ENCODE results near the gene VENTX. TPM values are rescaled to one million over a fixed set of nuclear protein-coding genes. Genes with fewer than 3 reads are reported as not detected.

Gene VENTX
- total RNA-seq, 1 donor from 2014 or later: not detected

DNA sequence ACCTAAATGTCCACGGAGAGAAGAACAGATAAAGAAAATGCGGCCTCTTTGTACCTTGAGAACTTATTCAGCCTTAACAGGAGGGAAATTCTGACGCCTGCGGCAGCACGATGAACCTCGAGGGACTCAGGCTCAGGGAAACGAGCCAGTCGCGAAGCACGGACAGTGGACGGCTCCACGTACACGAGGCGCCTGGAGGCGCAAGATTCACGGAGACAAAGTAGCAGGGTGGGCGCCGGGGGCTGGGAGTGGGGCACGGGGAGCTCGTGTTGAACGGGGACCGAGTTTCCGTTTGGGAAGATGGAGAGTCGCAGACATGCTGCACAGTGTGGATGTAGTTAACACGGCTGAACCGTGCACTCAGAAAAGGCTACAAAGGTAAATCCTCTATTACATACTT, 20.9 kb upstream of the VENTX start:
- no peak overlapping the region for H3K27ac ChIP-seq
- H3K4me2 ChIP-seq: no peak overlapping the region
- H2AFZ ChIP-seq (replicated peaks): no peak overlapping the region
- peaks cover 6% of the 10 kb centered on the region for H3F3A ChIP-seq (ENCODE audit: low read depth)
- H3K9me3 ChIP-seq (ENCODE audit: low read depth): no peaks in the 10 kb centered on the region
- Mint-ChIP-seq H3K4me1 (peaks cover 3% of the 10 kb centered on the region), H3K36me3 (no peaks in the 10 kb centered on the region), H3K27ac (no peak overlapping the region), H3K9me3 (peaks cover 3% of the 10 kb centered on the region), H3K4me3 (no peak overlapping the region), H3K27me3 (ENCODE audit: insufficient read depth, low read depth) (peaks cover 22% of the 10 kb centered on the region)
- DNase-seq (ENCODE audit: low spot score): no peak
- H3K4me1 ChIP-seq: no peaks in the 10 kb centered on the region
- no peak for TF ChIP-seq EZH2phosphoT487 (IDR thresholded peaks at IDR 0.05)
- TF ChIP-seq, protein P1, sequence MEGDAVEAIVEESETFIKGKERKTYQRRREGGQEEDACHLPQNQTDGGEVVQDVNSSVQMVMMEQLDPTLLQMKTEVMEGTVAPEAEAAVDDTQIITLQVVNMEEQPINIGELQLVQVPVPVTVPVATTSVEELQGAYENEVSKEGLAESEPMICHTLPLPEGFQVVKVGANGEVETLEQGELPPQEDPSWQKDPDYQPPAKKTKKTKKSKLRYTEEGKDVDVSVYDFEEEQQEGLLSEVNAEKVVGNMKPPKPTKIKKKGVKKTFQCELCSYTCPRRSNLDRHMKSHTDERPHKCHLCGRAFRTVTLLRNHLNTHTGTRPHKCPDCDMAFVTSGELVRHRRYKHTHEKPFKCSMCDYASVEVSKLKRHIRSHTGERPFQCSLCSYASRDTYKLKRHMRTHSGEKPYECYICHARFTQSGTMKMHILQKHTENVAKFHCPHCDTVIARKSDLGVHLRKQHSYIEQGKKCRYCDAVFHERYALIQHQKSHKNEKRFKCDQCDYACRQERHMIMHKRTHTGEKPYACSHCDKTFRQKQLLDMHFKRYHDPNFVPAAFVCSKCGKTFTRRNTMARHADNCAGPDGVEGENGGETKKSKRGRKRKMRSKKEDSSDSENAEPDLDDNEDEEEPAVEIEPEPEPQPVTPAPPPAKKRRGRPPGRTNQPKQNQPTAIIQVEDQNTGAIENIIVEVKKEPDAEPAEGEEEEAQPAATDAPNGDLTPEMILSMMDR (IDR thresholded peaks at IDR 0.05): no peak
- no peak for TF ChIP-seq EZH2 (IDR thresholded peaks at IDR 0.05)
- H3K36me3 ChIP-seq: no peaks in the 10 kb centered on the region
- H3K27me3 ChIP-seq: peaks cover 25% of the 10 kb centered on the region
- H3K4me3 ChIP-seq: no peak overlapping the region
- H3K79me2 ChIP-seq (ENCODE audit: low read depth): no peaks in the 10 kb centered on the region
- no peak overlapping the region for H3K9ac ChIP-seq
- no peaks in the 10 kb centered on the region for H4K20me1 ChIP-seq (ENCODE audit: low read depth)

DNA sequence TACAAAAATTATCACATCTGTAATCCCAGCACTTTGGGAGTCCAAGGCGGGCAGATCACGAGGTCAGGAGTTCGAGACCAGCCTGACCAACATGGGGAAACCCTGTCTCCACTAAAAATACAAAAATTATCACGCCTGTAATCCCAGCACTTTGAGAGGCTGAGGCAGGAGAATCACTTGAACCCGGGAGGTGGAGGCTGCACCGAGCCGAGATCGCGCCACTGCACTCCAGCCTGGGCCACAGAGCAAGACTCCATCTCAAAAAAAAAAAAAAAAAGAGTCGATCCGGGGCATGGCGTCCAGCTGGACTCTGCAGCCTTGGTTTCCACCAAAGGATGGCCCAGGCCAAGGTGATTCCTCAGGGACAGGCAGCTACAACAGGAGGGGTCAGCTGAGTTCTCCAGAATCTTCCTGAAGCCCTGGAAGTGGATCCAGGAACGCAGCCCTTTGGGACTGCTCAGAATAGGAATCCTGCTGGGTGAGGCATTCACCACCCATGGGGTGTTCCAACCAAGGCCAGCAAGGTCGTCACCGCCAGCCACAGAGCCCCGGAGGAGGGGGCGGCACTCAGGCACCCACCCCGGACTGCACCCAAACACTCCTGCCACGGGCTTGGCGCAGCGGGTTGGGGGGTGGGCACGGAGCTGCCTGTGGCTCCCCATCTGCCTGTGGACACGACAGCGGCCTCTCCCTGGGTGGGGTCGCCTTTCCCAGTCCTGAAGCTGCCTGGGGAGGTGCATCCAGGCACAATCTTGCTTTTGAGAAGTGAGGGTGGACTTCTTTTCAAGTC, 19.7 kb upstream of the VENTX start:
- no peak overlapping the region for H2AFZ ChIP-seq (replicated peaks)
- DNase-seq (ENCODE audit: low spot score): no peak
- H3F3A ChIP-seq (ENCODE audit: low read depth): peaks cover 6% of the 10 kb centered on the region
- Mint-ChIP-seq H3K27ac (no peak overlapping the region), H3K36me3 (no peaks in the 10 kb centered on the region), H3K4me3 (no peak overlapping the region), H3K9me3 (peaks cover 3% of the 10 kb centered on the region), H3K27me3 (ENCODE audit: insufficient read depth, low read depth) (peaks cover 22% of the 10 kb centered on the region), H3K4me1 (no peaks in the 10 kb centered on the region)
- no peaks in the 10 kb centered on the region for H3K9me3 ChIP-seq (ENCODE audit: low read depth)
- no peaks in the 10 kb centered on the region for H3K4me1 ChIP-seq
- no peak overlapping the region for H3K9ac ChIP-seq
- TF ChIP-seq EZH2 (IDR thresholded peaks at IDR 0.05): no peak
- no peak for TF ChIP-seq EZH2phosphoT487 (IDR thresholded peaks at IDR 0.05)
- TF ChIP-seq, protein P1 (IDR thresholded peaks at IDR 0.05): no peak
- H3K27ac ChIP-seq: no peak overlapping the region
- no peak overlapping the region for H3K4me2 ChIP-seq
- no peaks in the 10 kb centered on the region for H3K36me3 ChIP-seq
- no peaks in the 10 kb centered on the region for H4K20me1 ChIP-seq (ENCODE audit: low read depth)
- H3K27me3 ChIP-seq: peaks cover 25% of the 10 kb centered on the region
- H3K79me2 ChIP-seq (ENCODE audit: low read depth): no peaks in the 10 kb centered on the region
- no peak overlapping the region for H3K4me3 ChIP-seq

DNA sequence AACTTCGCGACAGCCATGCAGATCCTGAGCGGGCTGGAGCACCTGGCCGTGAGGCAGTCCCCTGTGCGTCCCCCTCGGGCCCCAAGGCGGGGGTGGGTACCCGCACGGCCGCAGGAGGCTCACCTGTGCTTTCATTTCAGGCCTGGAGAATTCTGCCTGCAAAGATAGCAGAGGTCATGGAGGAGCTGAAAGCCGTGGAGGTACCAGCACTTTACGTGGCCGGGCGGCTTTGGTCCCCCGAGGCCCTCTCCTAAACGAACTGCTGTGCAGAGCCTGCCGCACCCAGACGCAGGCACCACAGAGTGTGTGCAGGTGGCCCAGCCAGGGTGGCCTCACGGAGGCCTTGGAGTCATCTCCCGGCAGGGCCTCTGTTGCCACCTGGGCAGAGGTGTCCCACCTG, 18.8 kb upstream of the VENTX start:
- TF ChIP-seq EZH2phosphoT487 (IDR thresholded peaks at IDR 0.05) (no peak), EZH2 (IDR thresholded peaks at IDR 0.05) (no peak)
- TF ChIP-seq, protein P1 (IDR thresholded peaks at IDR 0.05): no peak
- no peaks in the 10 kb centered on the region for H3K79me2 ChIP-seq (ENCODE audit: low read depth)
- H3K27me3 ChIP-seq: peaks cover 25% of the 10 kb centered on the region
- no peaks in the 10 kb centered on the region for H3K4me1 ChIP-seq
- H3F3A ChIP-seq (ENCODE audit: low read depth): peaks cover 6% of the 10 kb centered on the region
- Mint-ChIP-seq H3K4me3 (no peak overlapping the region), H3K4me1 (no peaks in the 10 kb centered on the region), H3K9me3 (peaks cover 3% of the 10 kb centered on the region), H3K36me3 (no peaks in the 10 kb centered on the region), H3K27ac (no peak overlapping the region), H3K27me3 (ENCODE audit: insufficient read depth, low read depth) (peaks cover 22% of the 10 kb centered on the region)
- no peak overlapping the region for H3K27ac ChIP-seq
- H3K9me3 ChIP-seq (ENCODE audit: low read depth): no peaks in the 10 kb centered on the region
- no peak overlapping the region for H2AFZ ChIP-seq (replicated peaks)
- no peak overlapping the region for H3K4me3 ChIP-seq
- H4K20me1 ChIP-seq (ENCODE audit: low read depth): no peaks in the 10 kb centered on the region
- no peak overlapping the region for H3K9ac ChIP-seq
- H3K36me3 ChIP-seq: no peaks in the 10 kb centered on the region
- no peak overlapping the region for H3K4me2 ChIP-seq
- DNase-seq (ENCODE audit: low spot score): no peak

All from neural progenitor cell (in vitro differentiated cells).